Body of pancreas (tissue), 4 donors: ENCODE data around the gene CFAP53.

ENCODE experiments used
- CTCF ChIP-seq, 7 experiments: fragments of 450-650 bp in 4 of 7; fragments of 200-600 bp in 3 of 7; sonication (generic) in 3 of 7; IDR thresholded peaks; one replicate each; pipeline ENCODE4 v1.5.1; 2016 to 2019; ENCODE audit warnings: antibody characterized with exemption in 7 of 7
- POLR2A ChIP-seq, 3 donors: fragments of 450-650 bp; IDR thresholded peaks; one replicate each; pipeline ENCODE4 v1.6.1; 2016; ENCODE audit warnings: antibody characterized with exemption in 3 of 3, mild to moderate bottlenecking in 2 of 3

DNA sequence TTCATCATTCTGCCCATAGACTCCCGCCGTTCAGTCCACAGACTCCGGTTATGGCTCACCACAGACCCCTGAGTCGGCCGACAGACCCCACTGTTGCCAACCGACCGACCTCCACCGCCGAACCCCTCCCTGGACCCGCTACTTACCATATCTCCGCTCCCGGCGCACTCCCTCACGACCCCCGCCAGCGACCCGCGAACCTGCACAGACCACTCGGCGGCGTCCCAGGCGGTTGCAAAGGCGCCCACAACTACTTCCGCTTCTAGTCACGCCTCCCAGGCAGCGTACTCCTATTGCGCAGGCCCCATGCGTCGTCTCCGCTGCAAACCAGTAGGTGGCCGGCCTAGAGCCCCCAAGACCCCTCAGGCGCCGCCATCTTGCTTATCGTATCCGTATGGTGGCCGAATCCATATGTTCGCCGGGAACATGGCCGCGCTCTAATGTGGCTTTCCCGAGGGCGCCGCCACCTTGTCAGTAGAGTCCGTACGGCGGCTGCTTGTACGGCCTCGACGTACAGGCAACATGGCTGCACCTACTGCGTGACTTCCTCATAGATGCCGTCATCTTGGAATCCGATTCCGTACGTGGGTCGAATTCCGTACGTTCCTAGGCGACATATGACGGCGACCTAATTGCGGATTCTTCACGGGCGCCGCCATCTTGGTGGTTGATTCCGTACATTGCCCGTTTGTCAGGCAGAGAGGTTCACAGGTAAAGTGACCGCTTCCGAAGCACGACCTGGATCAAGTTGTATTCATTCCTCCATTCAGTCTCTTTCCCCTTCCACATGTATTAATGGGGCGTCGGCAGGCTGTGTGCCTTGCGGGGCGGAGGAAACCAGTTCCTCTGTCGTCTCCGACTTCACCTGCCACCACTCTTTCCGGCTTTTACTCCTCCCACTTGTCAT is 21.4 kb upstream of the CFAP53 start, which contains the start of gene CXXC1:
- TF ChIP-seq CTCF (IDR thresholded peaks at IDR 0.05) (peak in 4 of 7 experiments; percentile 74 to 83 (median 78)), POLR2A (IDR thresholded peaks at IDR 0.05) (peak in 2 of 3 donors; percentile 67 to 70)
